ENCODE results near the gene RHOA.
"Not testable (repeated sequence)": the region's sequence is repeated elsewhere in the genome, so short reads cannot be mapped to it uniquely, and the experiment has no call there.

GRCh38 chr3:49348361-49348760, 63.4 kb downstream of the RHOA start:
- not testable (repeated sequence) for TF ChIP-seq POLR2A (IDR thresholded peaks at IDR 0.05; ENCODE audit: extremely low read depth, insufficient read length); CTCF (IDR thresholded peaks at IDR 0.05; ENCODE audit: low read depth, low read length); MYC (IDR thresholded peaks at IDR 0.05; ENCODE audit: low read depth, low read length); MAX (IDR thresholded peaks at IDR 0.05; ENCODE audit: low read depth, low read length)
